ENCODE results near the gene OR10G2.
"Not testable (repeated sequence)": the region's sequence is repeated elsewhere in the genome, so short reads cannot be mapped to it uniquely, and the experiment has no call there.

Gene OR10G2, protein sequence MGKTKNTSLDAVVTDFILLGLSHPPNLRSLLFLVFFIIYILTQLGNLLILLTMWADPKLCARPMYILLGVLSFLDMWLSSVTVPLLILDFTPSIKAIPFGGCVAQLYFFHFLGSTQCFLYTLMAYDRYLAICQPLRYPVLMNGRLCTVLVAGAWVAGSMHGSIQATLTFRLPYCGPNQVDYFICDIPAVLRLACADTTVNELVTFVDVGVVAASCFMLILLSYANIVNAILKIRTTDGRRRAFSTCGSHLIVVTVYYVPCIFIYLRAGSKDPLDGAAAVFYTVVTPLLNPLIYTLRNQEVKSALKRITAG

GRCh38 chr14:21634840-21635239 is at the start of gene OR10G2:
Gene OR10G2 (minus strand): TSS chr14:21634940. CDS start chr14:21634842, 98 bp downstream.
- no peak for DNase-seq

DNA sequence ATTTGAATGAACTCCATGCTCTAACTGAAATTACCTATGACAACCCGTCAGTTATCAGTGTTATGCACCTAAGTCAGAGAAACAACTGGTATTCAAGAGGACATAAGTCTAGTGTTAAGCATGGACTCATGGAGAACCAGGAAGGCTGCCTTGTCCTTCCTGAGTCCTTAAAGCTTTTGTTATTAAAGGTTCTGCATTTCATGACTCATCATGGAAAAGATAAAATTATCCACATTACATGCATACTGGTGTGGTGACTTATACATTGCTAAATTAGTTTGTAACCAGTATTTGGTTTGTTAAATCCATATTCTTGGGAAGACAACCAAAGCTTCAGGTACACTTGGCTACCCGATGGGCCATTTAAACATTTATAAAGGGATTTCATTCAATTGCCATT is 45.3 kb upstream of the OR10G2 start:
- DNase-seq, result no peak

GRCh38 chr14:21675566-21675965 is 40.8 kb upstream of the OR10G2 start:
- no peak for DNase-seq

GRCh38 chr14:21673718-21674117 is 39.0 kb upstream of the OR10G2 start, which contains the start of gene OR4E1:
Gene OR4E1 (minus strand): TSS chr14:21673818. CDS start chr14:21670935, 2,883 bp downstream.
- no peak for DNase-seq

- no peak for DNase-seq
These were observed 37.4 kb upstream of the OR10G2 start for GRCh38 chr14:21672116-21672515.

DNA sequence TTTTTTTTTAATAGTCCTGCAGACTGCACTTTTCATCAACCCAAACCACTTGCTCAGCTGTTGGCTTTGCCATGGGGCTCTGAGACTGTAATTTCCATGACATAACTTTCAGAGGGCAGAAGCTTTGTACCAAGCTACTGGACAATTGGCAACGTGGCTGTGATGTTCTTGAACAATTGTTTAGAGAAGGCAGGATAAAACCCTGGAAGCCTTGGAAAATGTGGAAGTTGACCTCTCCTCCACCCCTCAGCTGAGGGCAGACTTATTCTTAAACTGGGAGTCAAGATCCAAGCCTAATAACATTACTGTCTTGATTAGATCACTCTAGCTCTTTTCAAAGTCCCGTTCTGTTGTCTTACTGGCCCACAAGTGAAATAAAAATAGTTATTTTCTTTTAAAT is 36.6 kb upstream of the OR10G2 start:
- DNase-seq, result no peak

DNA sequence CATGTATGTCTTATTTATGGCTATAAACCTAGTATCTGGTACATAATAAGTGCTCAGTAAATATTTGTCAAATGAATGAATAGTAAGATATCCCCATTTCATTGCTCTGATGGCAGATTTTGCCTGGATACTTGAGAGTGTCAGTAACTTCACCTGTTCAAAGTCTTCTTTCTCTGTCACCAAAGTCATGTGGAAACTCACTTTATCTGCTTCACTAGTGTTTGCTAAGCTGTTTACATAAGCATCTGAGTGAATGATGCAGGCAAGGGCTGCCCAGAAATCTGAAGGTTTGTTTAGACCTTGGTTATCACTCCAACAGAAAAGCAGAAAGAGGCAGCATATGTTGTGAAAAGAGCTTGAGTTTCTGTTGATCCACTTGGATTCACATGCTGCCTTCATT is 34.5 kb upstream of the OR10G2 start:
- DNase-seq, result no peak

DNA sequence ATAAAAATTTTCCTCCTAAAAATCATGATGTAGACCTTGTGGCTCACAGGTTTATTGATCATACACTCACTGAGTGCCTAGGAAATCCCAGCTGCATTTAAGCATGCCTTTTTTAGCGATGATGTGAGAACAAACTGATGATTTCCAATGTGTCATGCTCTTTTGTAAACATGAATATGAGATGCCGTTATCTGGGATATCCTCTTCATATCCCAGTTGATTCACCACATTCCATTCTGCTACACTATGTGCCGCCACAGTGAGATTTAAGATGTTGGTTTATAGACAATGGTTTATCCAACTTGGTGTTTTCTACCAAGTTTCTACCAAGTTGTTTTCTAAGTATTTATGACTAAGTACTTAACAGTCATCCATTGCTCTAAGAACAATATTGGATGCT is 33.6 kb upstream of the OR10G2 start:
- DNase-seq, result no peak

- DNase-seq, result no peak
These were observed 22.2 kb upstream of the OR10G2 start for GRCh38 chr14:21656980-21657379.

- no peak for DNase-seq
These were observed 19.5 kb upstream of the OR10G2 start for GRCh38 chr14:21654215-21654614.

DNA sequence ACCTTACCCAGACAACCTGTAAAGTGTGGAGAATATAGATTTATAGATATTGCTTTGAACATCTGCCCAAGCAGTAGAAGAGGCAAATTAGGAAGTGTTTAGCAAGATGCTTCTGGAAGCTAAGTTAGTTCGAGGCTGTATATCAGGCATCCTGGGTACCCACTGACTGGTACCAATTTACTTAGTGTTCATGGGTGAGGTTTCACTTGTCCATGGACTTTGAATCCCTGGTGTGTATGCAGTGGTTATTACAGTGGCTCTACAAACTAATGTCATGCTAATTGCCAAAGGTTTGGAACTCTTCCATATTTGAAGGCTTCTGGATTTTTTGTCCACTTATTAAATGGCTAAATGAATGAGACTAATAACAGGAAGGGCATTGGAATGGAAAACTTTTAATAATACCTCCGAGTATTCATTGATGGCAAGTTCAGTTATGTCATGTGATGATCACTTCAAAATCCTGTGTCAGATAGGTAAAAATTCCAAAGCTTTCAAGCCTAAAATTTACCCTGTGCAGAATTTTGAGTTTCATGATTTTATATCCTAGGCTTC is 18.7 kb upstream of the OR10G2 start, which contains the start of gene OR4E2:
TSS of gene OR4E2 (plus strand) at position 505 of the 555 bp plus-strand sequence. CDS start 11,248 bp downstream, outside the sequence.
- DNase-seq, result no peak

- no peak for DNase-seq
These were observed 17.6 kb upstream of the OR10G2 start for GRCh38 chr14:21652209-21652808.

DNA sequence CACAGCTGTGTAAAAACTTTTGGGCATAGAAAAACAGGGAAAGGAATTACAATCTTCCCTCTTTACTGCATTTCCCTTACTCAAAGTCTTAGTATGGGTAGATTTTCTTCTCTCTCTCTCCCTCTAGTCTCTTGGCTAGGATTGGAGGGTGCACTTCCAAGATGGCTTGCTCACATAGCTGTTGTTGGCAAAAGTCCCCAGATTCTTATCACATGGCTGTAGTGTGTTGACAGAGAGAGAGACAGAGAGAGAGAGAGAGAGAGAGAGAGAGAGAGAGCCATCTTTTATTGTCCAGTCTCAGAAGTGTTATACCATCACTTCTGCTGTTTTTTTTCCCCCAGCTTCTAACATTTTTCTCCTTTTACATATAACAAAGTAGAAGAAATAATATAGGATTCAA is 12.6 kb upstream of the OR10G2 start:
- no peak for DNase-seq

DNA sequence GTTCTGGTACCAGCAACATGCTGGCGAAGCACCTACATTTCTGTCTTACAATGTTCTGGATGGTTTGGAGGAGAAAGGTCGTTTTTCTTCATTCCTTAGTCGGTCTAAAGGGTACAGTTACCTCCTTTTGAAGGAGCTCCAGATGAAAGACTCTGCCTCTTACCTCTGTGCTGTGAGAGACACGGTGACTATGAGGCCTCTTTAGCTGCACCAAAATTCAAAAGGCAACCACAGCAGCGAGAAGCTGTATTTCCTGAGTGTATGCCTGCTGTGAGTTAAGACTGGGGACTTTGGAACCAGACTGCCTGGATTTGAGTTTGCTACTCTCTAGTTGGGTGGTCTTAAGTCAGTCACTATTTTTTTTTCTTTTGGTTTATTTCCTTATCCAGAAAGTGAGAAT is 8.7 kb upstream of the OR10G2 start:
- DNase-seq, result no peak

GRCh38 chr14:21642683-21643082 is 7.9 kb upstream of the OR10G2 start:
- no peak for DNase-seq

DNA sequence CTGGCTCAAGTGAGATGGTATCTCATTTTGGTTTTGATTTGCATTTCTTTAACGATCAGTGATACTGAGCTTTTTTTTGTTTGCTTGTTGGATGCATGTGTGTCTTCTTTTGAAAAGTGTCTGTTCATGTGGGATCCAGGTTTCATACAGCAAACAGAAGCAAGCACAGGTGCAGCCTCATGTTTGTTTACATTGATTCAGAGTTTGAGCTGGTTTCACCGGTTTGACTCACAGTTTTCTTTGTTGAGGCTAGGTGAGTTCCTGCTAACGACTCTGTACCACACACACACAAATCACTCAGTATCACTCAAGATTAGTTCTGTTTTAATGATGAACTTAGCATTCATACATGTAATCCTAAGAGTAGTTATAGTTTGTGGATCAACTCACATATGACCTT is 3.7 kb downstream of the OR10G2 start:
- no peak for DNase-seq

DNA sequence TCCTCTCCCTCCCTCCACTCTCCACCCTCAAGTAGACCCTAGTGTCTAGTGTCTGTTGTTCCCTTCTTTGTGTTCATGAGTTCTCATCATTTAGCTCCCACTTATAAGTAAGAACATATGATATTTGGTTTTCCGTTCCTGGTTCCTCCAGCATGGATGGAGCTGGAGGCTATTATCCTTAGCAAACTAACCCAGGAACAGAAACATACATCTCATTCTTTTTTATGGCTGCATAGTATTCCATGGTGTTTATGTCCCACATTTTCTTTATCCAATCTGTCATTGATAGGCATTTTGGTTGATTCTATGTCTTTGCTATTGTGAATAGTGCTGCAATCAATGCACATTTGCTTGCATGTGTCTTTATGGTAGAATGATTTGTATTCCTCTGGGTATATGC is 4.2 kb downstream of the OR10G2 start:
- not testable (repeated sequence) for DNase-seq

DNA sequence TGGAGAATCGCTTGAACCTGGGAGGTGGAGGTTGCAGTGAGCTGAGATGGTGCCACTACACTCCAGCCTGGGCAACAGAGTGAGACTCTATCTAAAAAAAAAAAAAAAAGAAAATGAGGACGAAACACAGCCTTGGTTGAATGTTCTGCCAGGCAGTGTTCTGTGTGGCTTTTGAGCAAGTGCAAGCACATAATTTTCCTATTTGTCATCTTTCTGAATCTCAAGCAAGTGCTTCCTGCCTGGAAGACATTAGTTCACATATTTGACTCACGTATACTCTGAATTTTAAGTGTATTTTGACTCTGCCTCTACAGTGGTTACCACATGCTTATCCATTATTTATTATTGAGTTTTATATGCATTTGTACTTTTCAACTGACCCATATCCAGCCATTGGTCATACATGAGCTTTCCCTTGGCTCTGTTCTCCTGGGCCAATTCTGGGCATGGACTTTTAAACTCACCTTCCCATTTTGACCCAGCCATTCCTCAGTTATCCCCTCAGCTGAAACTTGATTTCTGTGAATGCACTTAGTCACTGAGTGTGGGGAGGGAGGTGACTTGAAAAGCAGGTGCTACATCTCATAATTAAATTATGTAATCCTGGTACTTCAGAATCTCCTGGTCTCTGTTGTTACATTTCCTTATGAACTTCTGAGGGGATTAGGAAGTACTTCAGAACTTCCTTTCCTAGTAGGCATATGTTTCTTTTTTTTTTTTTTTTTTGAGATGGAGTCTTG is 8.1 kb downstream of the OR10G2 start:
- no peak for DNase-seq

- DNase-seq, result no peak
These were observed 17.1 kb downstream of the OR10G2 start for GRCh38 chr14:21617614-21618013.

- no peak for DNase-seq
These were observed 20.5 kb downstream of the OR10G2 start for GRCh38 chr14:21614240-21614639.

DNA sequence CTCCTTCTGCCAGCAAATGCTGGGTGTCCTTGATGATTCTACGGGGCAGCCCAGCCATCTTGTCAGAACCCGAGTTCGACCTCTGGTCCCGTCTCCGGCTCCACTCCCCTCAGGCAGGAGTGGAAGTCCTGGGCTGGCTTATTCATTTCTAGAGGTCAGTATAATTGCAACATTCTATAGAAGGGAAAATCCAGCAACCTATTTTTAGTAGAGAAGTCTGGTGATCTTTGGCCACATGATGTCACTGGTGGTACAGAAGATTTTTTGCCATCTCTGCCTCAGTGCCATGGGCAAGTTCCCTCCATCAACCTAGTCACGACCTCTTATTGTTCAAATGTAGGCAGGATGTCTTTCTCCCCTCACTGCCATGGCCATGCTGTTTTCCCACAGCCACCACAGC is 22.4 kb downstream of the OR10G2 start:
- DNase-seq, result no peak

DNA sequence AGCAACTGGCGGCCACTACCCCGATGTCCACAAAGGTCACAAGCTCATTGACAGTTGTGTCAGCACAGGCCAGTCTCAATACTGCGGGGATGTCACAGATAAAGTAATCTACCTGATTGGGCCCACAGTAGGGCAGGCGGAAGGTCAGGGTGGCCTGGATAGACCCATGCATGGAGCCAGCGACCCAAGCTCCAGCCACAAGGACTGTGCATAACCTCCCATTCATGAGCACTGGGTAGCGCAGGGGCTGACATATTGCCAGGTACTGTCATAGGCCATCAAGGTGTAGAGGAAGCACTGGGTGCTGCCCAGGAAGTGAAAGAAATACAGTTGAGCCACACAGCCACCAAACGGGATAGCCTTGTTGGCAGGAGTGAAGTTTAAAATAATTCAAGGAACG is 32.6 kb downstream of the OR10G2 start:
- DNase-seq, result not testable (repeated sequence)

GRCh38 chr14:21589317-21589716 is 45.4 kb downstream of the OR10G2 start:
- DNase-seq, result no peak
